HEK293T (cell line): ENCODE measurements around the gene LPCAT1.

ENCODE experiments used
- ARNT ChIP-seq: fragments of 450-650 bp; IDR thresholded peaks from 2 replicates; pipeline ENCODE4 v1.6.1; 2017; ENCODE audit warnings: mild to moderate bottlenecking
- BHLHE40 ChIP-seq: fragments of 450-650 bp; IDR thresholded peaks from 2 replicates; pipeline ENCODE4 v1.6.1; 2016; ENCODE audit warnings: mild to moderate bottlenecking, moderate library complexity, borderline replicate concordance
- CTBP1 ChIP-seq: fragments of 450-650 bp; IDR thresholded peaks from 2 replicates; pipeline ENCODE4 v1.6.1; 2016; ENCODE audit warnings: borderline replicate concordance
- FOXA1 ChIP-seq: fragments of 450-650 bp; IDR thresholded peaks from 2 replicates; pipeline ENCODE4 v1.6.1; 2016; ENCODE audit warnings: mild to moderate bottlenecking
- FOXK2 ChIP-seq: fragments of 450-650 bp; IDR thresholded peaks from 2 replicates; pipeline ENCODE4 v1.6.1; 2016; ENCODE audit warnings: mild to moderate bottlenecking
- FOXM1 ChIP-seq: fragments of 450-650 bp; IDR thresholded peaks from 2 replicates; pipeline ENCODE4 v1.6.1; 2017; ENCODE audit warnings: mild to moderate bottlenecking, borderline replicate concordance
- HDGF ChIP-seq: fragments of 450-650 bp; IDR thresholded peaks from 2 replicates; pipeline ENCODE4 v1.6.1; 2017; ENCODE audit warnings: antibody characterized with exemption, borderline replicate concordance
- L3MBTL2 ChIP-seq: fragments of 450-650 bp; conservative IDR thresholded peaks from 2 replicates; pipeline ENCODE4 v1.6.1; 2016; ENCODE audit warnings: mild to moderate bottlenecking
- LEF1 ChIP-seq: fragments of 450-650 bp; IDR thresholded peaks from 2 replicates; pipeline ENCODE4 v1.6.1; 2017; ENCODE audit warnings: mild to moderate bottlenecking, borderline replicate concordance
- NFRKB ChIP-seq: fragments of 450-650 bp; IDR thresholded peaks from 2 replicates; pipeline ENCODE4 v1.6.1; 2016; ENCODE audit warnings: mild to moderate bottlenecking, moderate library complexity
- SP1 ChIP-seq: fragments of 450-650 bp; IDR thresholded peaks from 2 replicates; pipeline ENCODE4 v1.6.1; 2017
- SUZ12 ChIP-seq: fragments of 450-650 bp; IDR thresholded peaks from 2 replicates; pipeline ENCODE4 v1.6.1; 2016; ENCODE audit warnings: mild to moderate bottlenecking
- TARDBP ChIP-seq: fragments of 450-650 bp; IDR thresholded peaks from 2 replicates; pipeline ENCODE4 v1.6.1; 2016
- TF ChIP-seq, protein P1 (sequence below): fragments of 450-650 bp; IDR thresholded peaks from 2 replicates; pipeline ENCODE4 v1.6.1; 2016

- no peak for TF ChIP-seq TARDBP
- TF ChIP-seq SP1 = no peak
- no peak for TF ChIP-seq FOXK2
- TF ChIP-seq FOXM1 = no peak
- TF ChIP-seq BHLHE40 = no peak
- TF ChIP-seq HDGF = no peak
- TF ChIP-seq NFRKB = no peak
- TF ChIP-seq ARNT = no peak
- TF ChIP-seq SUZ12 = no peak
- TF ChIP-seq LEF1 = no peak
- TF ChIP-seq CTBP1 = no peak
- no peak for TF ChIP-seq FOXA1
- TF ChIP-seq, protein P1, sequence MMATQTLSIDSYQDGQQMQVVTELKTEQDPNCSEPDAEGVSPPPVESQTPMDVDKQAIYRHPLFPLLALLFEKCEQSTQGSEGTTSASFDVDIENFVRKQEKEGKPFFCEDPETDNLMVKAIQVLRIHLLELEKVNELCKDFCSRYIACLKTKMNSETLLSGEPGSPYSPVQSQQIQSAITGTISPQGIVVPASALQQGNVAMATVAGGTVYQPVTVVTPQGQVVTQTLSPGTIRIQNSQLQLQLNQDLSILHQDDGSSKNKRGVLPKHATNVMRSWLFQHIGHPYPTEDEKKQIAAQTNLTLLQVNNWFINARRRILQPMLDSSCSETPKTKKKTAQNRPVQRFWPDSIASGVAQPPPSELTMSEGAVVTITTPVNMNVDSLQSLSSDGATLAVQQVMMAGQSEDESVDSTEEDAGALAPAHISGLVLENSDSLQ = no peak
- no peak for TF ChIP-seq L3MBTL2
Measured at GRCh38 chr5:1471997-1472963, 51.5 kb downstream of the LPCAT1 start.
